Thyroid gland (tissue), 4 donors: ENCODE results near the gene EML1.

ENCODE experiments used
- CTCF ChIP-seq, 6 experiments: fragments of 200-600 bp in 3 of 6; fragments of 450-650 bp in 3 of 6; sonication (generic) in 3 of 6; IDR thresholded peaks; one replicate each; pipeline ENCODE4 v1.5.1; 2016 to 2019; ENCODE audit warnings: antibody characterized with exemption in 6 of 6, mild to moderate bottlenecking in 2 of 6, inconsistent platforms in 1 of 6, moderate library complexity in 1 of 6
- POLR2A ChIP-seq, 2 donors: fragments of 450-650 bp; IDR thresholded peaks; one replicate each; pipeline ENCODE4 v1.6.1; 2017; ENCODE audit warnings: antibody characterized with exemption in 2 of 2, mild to moderate bottlenecking in 2 of 2, moderate library complexity in 1 of 2

- no peak for TF ChIP-seq POLR2A (IDR thresholded peaks at IDR 0.05)
- no peak for TF ChIP-seq CTCF (IDR thresholded peaks at IDR 0.05)
Observed at GRCh38 chr14:99937475-99938244, 144.4 kb downstream of the EML1 start.
